Measurements from ENCODE around the gene KRT33B. TPM values are rescaled to one million over a fixed set of nuclear protein-coding genes. Genes with fewer than 3 reads are reported as not detected.

The KRT33B gene
- total RNA-seq, 1 experiment from 2014 or later = not detected

- no peak overlapping the region for H3K18ac ChIP-seq (ENCODE audit: insufficient read length, low read depth, low read length)
- peaks cover 15 to 17% of the 10 kb centered on the region in 2 experiments for H3K9me3 Mint-ChIP-seq
- H3K56ac ChIP-seq (ENCODE audit: insufficient read length, low read depth, low read length) = no peak overlapping the region
- H3K9ac ChIP-seq (ENCODE audit: extremely low read depth, insufficient read length, low read length) = no peak overlapping the region
- WGBS (ENCODE audit: extremely low coverage, insufficient read length, low lambda C conversion rate) = no CpG with 5 or more reads among the region's 11 CpGs
- no peak overlapping the region for H3K27ac Mint-ChIP-seq
- no peak overlapping the region for H2BK5ac ChIP-seq (ENCODE audit: insufficient read length, low read length)
- H2BK15ac ChIP-seq (ENCODE audit: low read depth, low read length) = no peak overlapping the region
- H2BK20ac ChIP-seq (ENCODE audit: low read depth, low read length, poor library complexity, severe bottlenecking) = no peak overlapping the region
- no peak overlapping the region; the same call in 1 of the 2 replicates for H3K14ac ChIP-seq (ENCODE audit: insufficient read depth, low read length)
- H3K4ac ChIP-seq (ENCODE audit: low read depth, low read length) = no peak overlapping the region
- no peak overlapping the region for H3T11ph ChIP-seq (ENCODE audit: low read length)
- no peak overlapping the region for H3K27ac ChIP-seq (ENCODE audit: insufficient read length, low read depth, low read length)
- H4K20me1 ChIP-seq (ENCODE audit: control insufficient read depth, insufficient read depth, insufficient read length) = no peaks in the 10 kb centered on the region
- no peak overlapping the region for H2AK5ac ChIP-seq (ENCODE audit: insufficient read length, low read length)
- no peaks in the 10 kb centered on the region for H3K79me2 ChIP-seq (ENCODE audit: insufficient read depth, low read length)
- no peak overlapping the region for H3K4me2 ChIP-seq (ENCODE audit: insufficient read depth, insufficient read length, low read length)
- H4K5ac ChIP-seq (ENCODE audit: insufficient read length, low read depth, low read length) = no peak overlapping the region
- no peaks in the 10 kb centered on the region for H3K79me1 ChIP-seq (ENCODE audit: insufficient read depth, low read depth, low read length, poor library complexity, severe bottlenecking)
- H3K23ac ChIP-seq (ENCODE audit: insufficient read length, low read depth, low read length) = no peak overlapping the region
- no peak overlapping the region for H2BK12ac ChIP-seq (ENCODE audit: insufficient read length, low read depth, low read length)
- peaks cover 0 to 15% (median 12%) of the 10 kb centered on the region in 3 experiments; a peak in 1 of 7 replicates for H3K36me3 Mint-ChIP-seq (ENCODE audit: insufficient read depth in 1 of 3, low read depth in 3 of 3)
- TF ChIP-seq, protein P1, sequence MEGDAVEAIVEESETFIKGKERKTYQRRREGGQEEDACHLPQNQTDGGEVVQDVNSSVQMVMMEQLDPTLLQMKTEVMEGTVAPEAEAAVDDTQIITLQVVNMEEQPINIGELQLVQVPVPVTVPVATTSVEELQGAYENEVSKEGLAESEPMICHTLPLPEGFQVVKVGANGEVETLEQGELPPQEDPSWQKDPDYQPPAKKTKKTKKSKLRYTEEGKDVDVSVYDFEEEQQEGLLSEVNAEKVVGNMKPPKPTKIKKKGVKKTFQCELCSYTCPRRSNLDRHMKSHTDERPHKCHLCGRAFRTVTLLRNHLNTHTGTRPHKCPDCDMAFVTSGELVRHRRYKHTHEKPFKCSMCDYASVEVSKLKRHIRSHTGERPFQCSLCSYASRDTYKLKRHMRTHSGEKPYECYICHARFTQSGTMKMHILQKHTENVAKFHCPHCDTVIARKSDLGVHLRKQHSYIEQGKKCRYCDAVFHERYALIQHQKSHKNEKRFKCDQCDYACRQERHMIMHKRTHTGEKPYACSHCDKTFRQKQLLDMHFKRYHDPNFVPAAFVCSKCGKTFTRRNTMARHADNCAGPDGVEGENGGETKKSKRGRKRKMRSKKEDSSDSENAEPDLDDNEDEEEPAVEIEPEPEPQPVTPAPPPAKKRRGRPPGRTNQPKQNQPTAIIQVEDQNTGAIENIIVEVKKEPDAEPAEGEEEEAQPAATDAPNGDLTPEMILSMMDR (conservative IDR thresholded peaks at IDR 0.05) = no peak
- H3K4me1 Mint-ChIP-seq = peaks cover 3 to 4% of the 10 kb centered on the region in 2 experiments; a peak in 2 of 4 replicates
- H3K4me1 ChIP-seq (ENCODE audit: insufficient read depth, low read length) = no peaks in the 10 kb centered on the region
- no peak overlapping the region for H2BK120ac ChIP-seq (ENCODE audit: low read depth, low read length, poor library complexity, severe bottlenecking)
- H3K23me2 ChIP-seq (ENCODE audit: insufficient read length, low read depth, low read length, poor library complexity, severe bottlenecking) = no peaks in the 10 kb centered on the region
- no peak overlapping the region for H4K91ac ChIP-seq (ENCODE audit: insufficient read length, low read depth, low read length)
- H3K27me3 ChIP-seq (ENCODE audit: insufficient read depth, low read length) = no peaks in the 10 kb centered on the region
- no peak overlapping the region for H3K4me3 Mint-ChIP-seq
- no peaks in the 10 kb centered on the region for H3K9me3 ChIP-seq (ENCODE audit: control insufficient read depth, low read depth, low read length)
- no peak for DNase-seq
- H4K8ac ChIP-seq (replicated peaks; ENCODE audit: insufficient read length, low read depth, low read length) = no peak overlapping the region
- peaks cover 2% of the 10 kb centered on the region; the same call in 1 of the 2 replicates for H3K27me3 Mint-ChIP-seq (ENCODE audit: low read depth)
- H2AFZ ChIP-seq (ENCODE audit: low read length) = no peak overlapping the region
These were observed 46.4 kb downstream of the KRT33B start for GRCh38 chr17:41322903-41323895.

Measured in H9 (cell line).